Measurements from ENCODE around the gene IYD.
"Not testable (repeated sequence)": the region's sequence is repeated elsewhere in the genome, so short reads cannot be mapped to it uniquely, and the experiment has no call there.

The IYD gene

GRCh38 chr6:150448221-150448620, 79.4 kb downstream of the IYD start:
- no peak for DNase-seq (ENCODE audit: low spot score)
- TF ChIP-seq CTCF (IDR thresholded peaks at IDR 0.05; ENCODE audit: extremely low read depth, missing control alignments): no peak

- not testable (repeated sequence) for DNase-seq (ENCODE audit: low spot score)
Measured at GRCh38 chr6:150449055-150449454, 80.2 kb downstream of the IYD start.

- no peak for TF ChIP-seq CTCF (IDR thresholded peaks at IDR 0.05; ENCODE audit: extremely low read depth, missing control alignments)
Measured at GRCh38 chr6:150450918-150451317, 82.1 kb downstream of the IYD start.

GRCh38 chr6:150451807-150452427, 83.1 kb downstream of the IYD start:
- DNase-seq (ENCODE audit: low spot score): no peak
- no peak for TF ChIP-seq CTCF (IDR thresholded peaks at IDR 0.05; ENCODE audit: extremely low read depth, missing control alignments)

More at GRCh38 chr6:150450918-150451317, 82.1 kb downstream of the IYD start:
- DNase-seq (ENCODE audit: low spot score): no peak

- DNase-seq (ENCODE audit: low spot score): no peak
- TF ChIP-seq CTCF (IDR thresholded peaks at IDR 0.05; ENCODE audit: extremely low read depth, missing control alignments): no peak
Measured at GRCh38 chr6:150452428-150453243, 83.8 kb downstream of the IYD start.

- DNase-seq (ENCODE audit: low spot score): no peak
Measured at GRCh38 chr6:150453357-150453756, 84.5 kb downstream of the IYD start.

More at GRCh38 chr6:150453357-150453756, 84.5 kb downstream of the IYD start:
- no peak for TF ChIP-seq CTCF (IDR thresholded peaks at IDR 0.05; ENCODE audit: extremely low read depth, missing control alignments)
